GM18519 (cell line): Measurements from ENCODE around the gene NPPC.
A peak's percentile ranks its signal among the peaks of the same experiment; 100 is the strongest.
"Not testable (repeated sequence)": the region's sequence is repeated elsewhere in the genome, so short reads cannot be mapped to it uniquely, and the experiment has no call there.

Experiments
- ATAC-seq: cut with Tn5 transposase; IDR thresholded peaks from one replicate; pipeline ENCODE4 v1.9.1; 2021; ENCODE audit warnings: mild to moderate bottlenecking, moderate library complexity; ENCODE audit not compliant: unreplicated experiment, low FRiP score

The NPPC gene, protein sequence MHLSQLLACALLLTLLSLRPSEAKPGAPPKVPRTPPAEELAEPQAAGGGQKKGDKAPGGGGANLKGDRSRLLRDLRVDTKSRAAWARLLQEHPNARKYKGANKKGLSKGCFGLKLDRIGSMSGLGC

DNA sequence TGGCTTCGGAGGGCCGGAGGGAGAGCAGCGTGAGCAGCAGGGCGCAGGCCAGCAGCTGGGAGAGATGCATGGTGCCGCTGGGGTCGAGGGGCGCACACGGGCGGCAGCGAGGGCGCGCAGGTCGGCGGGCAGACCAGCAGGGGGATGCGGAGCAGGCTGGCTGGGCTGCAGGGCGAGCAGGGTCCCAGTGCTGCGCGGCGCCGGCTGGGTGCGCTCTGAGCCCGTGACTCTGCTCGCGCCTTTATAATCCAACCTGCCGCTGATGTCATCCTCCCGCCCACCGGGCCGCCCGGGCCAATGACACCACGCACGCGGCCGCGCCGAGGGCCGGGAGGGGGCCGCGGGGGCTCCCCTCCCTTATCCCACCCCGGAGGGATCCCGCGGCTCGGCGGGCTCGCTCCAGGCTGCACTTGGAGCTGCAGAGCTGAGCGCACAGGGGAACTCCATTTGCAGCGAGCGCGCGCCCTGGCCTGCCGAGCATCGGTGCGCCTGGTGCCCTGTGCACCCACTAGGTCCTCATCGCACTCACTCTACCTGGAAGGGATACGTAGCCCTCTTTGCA lies at the start of gene NPPC:
TSS of gene NPPC (minus strand) at position 217 of the 562 bp plus-strand sequence. CDS start at position 70, 147 bp downstream.
- ATAC-seq, result no peak

DNA sequence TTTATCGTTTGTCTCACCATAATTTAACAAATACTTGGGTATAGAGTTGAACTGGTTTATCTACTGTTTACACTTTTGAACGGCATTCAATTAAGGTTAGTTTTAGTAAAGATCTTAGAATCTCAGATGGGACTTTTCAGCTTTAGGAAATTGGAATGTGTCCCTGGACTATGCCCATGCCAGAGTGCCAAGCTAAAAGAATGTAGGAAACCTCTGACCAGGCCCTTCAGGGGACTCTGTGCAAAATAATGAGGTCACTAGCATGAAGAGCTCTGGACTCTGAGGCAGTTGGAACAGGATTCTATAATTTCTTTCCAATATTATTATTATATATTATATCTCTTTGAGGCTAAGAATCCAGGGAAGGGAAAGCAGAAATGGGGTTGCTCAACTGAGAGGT lies 48.8 kb upstream of the NPPC start:
- no peak for ATAC-seq

DNA sequence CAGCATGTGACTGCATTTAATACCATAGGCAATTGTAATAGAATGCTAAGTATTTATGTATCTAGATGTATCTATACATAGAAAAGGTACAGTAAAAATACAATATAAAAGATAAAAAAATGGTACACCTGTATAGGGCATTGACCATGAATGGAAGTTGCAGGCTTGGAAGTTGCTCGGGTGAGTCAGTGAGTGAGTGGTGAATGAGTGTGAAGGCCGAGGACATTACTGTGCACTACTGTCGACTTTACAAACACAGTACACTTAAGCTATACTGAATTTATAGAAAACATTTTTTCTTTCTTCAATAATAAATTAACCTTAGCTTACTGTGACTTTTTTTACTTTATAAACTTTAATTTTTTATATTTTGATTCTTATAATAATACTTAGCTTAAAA lies 44.3 kb upstream of the NPPC start:
- no peak for ATAC-seq

DNA sequence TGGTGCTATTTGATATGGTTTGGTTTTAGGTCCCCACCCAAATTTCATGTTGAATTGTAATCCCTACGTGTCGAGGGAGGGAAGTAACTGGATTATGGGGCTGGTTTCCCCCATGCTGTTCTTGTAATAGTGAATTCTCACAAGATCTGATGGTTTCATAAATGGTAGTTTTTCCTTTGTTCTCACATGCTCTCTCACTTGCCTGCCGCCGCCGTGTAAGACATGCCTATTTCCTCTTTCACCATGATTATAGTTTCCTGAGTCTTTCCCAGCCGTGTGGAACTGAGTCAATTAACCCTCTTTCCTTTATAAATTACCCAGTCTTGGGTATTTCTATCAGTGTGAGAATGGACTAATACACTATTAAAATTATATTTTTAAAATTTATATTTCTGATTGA lies 42.6 kb upstream of the NPPC start:
- ATAC-seq, result no peak

DNA sequence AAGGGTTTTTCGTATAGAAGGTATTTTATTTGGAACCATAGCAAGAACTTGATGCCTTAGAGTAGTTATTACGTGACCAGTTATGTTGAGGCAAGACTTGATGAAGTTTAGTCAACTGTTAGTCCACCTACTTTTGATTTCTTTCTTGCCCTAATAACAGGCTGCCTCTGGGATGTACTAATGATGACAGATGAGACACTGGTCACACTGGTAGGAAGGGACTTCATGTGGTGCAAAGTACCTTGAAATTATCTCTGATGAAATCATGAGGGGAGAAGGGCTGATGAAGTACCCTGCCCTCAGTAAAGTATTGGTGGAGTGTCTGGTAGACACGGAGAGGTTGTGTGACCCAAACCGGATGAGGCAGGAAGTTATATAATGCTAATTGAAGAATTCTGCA lies 40.7 kb upstream of the NPPC start:
- no peak for ATAC-seq

DNA sequence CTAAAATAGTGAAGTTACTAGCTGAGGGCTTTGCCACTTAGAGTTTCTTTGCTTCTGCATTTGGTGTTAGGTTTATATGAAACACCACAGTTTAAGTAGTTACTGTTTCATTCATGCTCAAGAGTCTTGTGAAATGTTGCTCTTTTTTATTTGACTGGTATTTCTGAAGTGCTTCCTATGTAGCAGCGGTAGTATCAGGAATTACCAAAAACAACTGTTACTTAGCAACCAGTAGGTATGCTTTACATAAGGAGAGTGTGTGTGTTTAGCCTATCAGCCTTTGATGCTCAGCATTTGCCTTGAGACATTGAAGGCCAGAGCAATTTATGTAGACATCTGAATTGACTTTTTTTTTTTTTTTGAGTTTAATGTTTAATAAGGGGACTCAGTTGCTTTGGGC lies 38.9 kb upstream of the NPPC start:
- ATAC-seq, result no peak

DNA sequence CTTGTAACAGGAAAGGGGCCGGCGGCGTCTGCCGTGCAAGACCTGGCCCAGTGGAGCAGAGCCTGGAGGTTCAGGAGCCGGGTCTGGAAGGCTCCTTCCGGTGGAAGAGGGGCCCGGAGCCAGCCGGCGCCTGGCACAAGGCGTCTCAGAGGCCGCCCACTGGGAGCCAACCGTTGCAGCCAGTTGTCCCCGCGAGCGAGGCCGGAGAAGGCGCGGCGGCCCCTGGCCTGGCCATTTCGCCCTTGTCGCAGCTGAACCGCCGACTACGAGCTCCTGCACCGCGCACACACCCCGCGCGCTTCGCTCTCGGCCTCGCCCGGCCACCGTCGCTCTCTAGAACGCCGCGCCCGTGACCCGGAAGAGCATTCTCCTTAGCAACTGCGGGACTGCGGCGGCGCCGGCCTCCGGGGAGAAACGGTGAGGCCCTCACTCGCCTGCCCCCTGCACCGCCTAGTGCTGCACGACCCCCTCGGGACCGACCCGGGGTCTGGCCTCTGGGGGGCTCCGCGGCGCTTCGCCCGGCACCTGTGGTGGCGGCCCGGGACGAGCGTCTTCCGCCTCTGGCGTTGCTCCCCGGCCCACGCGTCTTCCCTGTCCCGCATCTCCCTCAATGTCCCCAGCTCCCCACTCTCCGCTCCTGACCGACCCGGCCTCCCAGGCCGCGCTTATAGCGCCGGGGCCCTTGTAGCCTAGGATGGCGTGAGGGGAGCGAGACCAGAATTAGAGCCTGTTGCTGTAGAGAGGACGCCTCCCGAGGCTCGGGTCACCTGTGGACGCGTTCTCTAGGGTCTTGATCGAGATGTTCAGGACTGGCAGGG lies 35.4 kb upstream of the NPPC start, which contains the start of gene DIS3L2:
TSS of gene DIS3L2 (plus strand) at position 365 of the 818 bp plus-strand sequence. CDS start 53,215 bp downstream, outside the sequence.
- ATAC-seq, result peak; percentile 72

DNA sequence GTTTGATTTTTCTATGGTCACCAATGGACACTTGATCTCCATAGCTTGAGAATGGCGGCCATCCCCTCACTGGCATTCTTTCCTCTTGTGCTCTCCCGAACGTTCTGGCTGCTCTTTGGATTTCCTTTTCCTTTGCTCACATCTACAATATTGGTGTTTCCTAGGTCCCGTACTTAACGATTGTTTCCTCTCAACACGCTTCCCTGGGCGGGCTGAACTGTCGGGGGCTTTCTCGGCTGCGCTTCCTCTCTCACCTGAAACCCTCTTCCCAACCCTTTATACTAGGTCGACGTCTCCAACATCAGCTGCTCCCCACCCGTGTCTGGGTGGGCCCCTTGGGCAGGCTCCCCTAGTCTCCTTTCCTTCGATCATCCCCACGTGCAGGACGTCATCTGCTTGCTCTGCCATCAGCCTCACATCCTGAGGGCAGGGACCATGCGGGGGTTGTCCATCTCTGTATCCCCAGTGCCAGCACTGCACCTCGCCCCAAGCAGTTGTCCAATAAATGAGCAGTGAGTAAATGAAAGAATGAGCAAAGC lies 34.7 kb upstream of the NPPC start:
- no peak for ATAC-seq

DNA sequence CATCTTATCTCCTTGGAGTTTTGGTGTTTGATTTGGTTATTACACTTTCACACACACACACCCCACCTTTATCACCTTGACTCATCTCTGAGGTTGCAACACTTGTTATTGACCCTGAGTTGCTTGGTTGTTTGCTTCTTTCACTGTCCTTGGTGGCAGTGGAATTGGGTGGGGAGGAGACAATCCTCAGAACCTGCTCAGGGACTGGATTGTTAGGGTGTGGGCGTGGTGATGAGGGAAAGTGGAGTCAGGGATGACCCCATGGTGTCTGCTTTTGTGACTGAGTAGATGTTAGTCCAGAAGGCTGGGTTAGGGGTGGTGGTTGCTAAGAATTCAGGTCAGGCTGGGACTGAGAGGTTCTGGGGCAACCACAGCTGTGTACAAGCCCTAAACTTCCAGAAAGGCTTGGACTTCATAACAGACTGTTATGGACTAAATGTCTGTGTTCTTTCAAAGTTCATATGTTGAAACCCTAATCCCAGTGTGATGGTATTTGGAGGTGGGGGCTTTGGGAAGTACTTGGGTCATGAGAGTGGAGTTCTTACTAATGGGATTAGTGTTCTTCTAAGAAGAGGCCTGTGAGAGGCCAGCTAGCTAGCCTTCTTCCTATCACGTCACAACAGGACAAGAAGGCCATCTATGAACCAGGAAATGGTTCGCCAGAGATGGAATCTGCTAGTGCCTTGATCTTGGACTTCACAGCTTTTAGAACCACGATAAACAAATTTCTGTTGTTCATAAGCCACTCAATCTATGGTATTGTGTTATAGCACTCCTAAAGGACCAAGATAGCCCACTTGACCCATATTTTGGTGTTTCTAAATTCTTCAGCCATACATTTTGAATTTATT lies 31.9 kb upstream of the NPPC start:
- ATAC-seq, result no peak

DNA sequence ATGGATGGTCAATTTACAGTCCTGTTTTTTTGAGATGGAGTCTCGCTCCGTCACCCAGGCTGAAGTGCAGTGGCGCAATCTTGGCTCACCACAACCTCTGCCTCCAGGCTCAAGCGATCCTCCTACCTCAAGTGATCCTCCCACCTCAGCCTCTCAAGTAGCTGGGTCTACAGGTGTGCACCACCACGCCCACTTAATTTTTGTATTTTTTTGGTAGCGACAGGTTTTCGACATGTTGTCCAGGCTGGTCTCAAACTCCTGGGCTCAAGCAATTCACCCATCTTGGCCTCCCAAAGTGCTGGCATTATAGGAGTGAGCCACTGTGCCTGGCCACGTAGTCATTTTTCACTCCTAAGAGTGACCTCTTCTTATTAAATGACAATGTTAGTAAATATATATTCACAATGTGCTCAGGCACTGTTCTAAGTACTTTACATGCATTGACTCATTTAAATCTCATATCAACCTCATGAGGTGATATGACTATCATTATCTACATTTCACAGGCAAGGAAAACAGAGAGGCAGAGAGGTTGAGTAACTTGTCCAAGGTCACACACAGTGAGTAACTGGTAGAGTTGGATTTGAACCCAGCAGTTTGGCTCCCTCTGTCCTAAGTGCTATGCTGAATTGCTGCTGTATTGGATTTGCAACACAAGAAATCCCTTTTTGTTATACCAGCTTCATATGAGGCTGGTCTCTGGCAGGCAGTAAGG lies 29.7 kb upstream of the NPPC start:
- no peak for ATAC-seq

DNA sequence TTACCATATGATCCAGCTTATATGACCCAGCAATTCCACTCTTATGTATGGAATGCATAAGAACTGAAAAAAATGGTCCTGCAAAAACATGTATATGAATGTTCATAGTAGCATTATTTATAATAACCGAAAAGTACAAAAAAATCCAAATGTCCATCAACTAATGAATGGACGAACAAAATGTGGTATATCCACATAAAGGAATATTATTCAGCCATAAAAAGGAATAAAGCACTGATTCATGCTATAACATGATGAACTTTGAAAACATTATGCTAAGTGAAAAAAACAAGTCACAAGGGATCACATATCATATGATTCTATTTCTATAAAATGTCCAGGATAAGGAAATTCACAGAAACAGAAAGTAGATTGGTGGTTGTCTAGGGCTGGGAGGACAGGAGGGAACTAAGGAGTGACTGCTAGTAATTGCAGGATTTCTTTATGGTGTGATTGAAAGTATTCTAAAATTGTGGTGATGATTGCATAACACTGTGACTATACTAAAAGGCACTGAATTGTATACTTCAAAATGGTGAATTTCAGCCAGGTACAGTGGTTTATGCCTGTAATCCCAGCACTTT lies 25.3 kb upstream of the NPPC start:
- ATAC-seq, result no peak

DNA sequence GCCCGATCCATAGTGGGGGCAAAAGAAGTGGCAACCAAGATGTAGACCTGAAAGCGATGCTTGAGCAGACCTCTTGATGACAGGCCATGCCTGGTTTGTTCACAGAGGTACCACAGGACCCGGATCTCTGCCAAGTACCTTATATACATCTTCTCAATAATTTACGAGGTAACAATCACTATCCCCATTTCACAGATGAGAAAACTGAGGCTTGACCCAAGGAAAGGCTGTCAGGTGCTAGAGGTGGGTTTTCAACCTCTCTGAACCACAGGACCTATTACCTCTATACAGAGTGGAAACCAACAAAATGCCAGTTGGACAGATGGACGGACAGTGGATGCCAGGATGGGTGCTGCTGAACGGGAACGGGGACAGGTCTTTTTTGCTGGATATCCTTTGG lies 21.5 kb upstream of the NPPC start:
- no peak for ATAC-seq

DNA sequence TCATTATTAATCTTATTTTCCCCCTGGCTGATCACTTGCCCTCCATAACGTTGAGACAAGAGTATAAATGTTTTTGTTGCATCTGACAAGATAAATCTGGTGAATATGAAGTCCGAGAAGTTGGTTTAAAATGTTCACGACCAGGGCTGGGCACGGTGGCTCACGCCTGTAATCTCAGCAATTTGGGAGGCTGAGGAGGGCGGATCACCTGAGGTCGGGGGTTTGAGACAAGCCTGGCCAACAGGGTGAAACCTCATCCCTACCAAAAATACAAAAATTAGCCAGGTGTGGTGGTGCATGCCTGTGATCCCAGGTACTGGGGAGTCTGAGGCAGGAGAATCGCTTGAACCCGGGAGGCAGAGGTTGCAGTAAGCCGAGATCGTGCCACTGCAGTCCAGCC lies 20.9 kb upstream of the NPPC start:
- ATAC-seq, result not testable (repeated sequence)

DNA sequence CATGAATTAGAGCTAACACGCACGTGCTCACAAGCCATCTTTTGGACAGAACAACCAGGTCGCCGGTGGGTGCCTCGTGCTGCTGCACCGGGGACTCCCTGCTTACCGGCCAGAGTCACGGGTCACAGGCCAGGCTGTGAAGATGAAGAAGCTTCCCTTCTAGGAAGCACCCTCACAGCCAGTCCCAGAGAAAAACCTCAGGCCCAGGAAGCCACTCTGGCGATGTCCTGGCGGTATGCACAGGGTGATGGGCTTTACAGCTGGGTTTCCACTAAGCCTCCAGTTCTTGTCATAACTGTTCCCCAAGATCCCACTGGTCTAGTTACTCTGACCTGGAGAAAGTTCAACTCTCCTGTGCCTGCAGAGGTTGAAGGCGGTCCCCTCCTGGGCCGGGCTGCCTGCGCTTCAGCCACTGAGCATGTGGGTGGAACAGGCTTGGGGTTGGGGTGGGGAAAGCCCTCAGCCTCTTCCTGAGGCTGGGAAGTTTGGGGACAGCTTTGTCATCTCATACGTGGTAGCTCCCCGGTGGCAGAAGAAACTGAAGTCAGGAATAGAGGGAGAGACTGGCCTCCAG lies 20.1 kb upstream of the NPPC start:
- no peak for ATAC-seq

DNA sequence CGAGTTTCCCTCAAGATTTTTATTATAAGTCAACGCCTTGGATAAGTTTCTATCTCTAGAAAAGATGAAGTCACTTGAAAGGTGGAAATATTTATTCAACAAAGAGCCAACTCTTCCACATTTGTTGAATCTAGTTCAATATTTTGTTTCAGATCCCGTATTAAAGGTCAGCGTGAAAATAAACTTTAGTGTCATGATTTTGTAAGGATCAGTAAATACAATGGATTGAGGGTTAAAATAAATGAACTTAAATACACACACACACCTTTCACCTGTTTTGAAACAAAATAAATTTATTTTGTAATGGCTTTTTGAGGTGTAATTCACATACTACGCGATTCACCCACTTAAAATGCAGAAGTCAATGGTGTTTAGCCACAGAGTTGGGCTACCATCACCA lies 16.0 kb upstream of the NPPC start:
- ATAC-seq, result no peak

DNA sequence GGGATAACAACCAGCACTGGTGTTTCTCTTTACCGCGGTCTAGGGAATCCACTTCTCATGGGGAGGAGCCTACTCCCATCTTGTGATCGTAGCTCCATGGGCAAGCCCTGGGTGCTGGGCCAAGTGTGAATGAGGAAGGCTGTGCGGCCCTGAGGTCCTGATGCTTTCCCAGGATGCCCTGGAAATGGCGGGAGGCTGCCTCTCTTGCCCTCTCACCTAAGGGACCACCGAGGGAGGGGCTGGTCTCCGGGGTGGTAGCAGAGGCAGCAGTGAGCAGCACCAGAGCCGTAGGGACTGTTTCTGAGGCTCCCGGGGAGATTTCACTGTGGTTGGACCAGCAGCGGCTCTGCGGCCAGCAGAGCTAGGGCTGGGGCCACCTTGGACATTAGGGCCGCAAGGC lies 15.5 kb upstream of the NPPC start:
- no peak for ATAC-seq

DNA sequence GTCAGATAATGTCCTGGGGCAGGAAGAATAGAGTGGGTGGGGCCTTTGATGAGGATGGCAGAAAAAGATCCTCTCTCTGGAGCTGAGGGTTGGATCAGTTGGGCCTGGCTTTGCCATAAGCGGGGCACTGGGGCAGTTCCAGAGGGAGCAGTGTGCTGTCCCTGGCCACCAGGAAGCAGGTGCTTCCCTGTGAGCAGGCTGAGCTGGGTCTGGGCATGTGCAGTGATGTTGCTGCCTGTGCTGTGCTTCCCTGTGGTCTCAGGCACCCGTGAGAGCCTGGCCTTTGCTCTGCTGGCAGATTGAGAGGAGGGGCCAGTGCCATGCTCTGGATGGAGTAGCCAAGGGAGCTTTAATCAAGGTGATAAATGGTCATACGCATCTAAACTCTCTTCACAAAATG lies 14.6 kb upstream of the NPPC start:
- no peak for ATAC-seq

DNA sequence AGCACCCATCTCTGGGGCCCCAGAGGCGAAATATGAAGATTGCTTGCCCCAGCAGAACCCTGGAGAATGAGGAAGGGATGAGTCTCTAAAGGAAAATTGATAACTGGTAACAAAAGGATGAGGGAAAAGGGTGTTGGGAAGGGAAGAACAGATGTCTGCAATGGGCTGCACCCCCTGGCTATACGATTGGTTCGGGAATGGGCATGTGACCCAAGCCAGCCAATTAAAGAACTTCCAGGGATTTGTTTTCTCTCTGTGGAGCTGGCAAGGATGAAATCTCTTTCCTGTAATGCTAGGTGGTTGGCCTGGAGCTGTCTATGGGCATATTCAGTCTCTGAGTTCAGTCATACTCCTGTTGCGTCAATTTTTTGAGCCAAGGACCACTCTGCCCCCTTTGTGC lies 12.8 kb upstream of the NPPC start:
- no peak for ATAC-seq

DNA sequence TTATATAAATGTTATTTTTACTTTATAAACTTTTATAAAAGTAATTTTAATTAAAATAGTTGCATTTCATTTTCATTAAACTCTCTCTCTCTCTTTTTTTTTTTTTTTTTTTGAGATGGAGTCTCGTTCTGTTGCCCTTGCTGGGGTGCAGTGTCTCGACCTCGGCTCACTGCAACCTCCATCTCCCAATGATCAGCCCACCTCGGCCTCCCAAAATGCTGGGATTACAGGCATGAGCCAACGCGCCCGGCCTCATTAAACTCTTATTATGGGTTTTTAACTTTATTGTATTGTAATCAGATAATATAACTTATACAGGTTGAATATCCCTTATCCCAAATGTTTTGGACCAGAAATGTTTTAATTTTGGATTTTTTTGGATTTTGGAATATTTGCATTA lies 10.9 kb upstream of the NPPC start:
- no peak for ATAC-seq
